A673 (cell line): ENCODE data around the gene SCN10A. TPM values are rescaled to one million over a fixed set of nuclear protein-coding genes. Genes with fewer than 3 reads are reported as not detected.

Source experiments
- BruUV-seq: library from RNA; stranded (reverse); fragments of 400-500 nt; replicated peaks from 2 replicates; lab custom pipeline; 2021; lab: Mats Ljungman, UMichigan
- CTCF ChIA-PET: fragments of 300-600 bp; sonication (Branson Sonifier 250); formaldehyde crosslinking; loops from one replicate; lab custom pipeline; 2022; ENCODE audit warnings: antibody characterized with exemption; lab: Charles Lee
- POLR2A ChIA-PET: fragments of 300-600 bp; sonication (Branson Sonifier 250); formaldehyde crosslinking; loops from one replicate; lab custom pipeline; 2022; ENCODE audit warnings: antibody characterized with exemption; ENCODE audit not compliant: low non-redundant PET; lab: Charles Lee
- DNase-seq: peaks from one replicate; pipeline ENCODE4 v3.0.0-alpha.2; 2015; ENCODE audit warnings: low spot score
- H3K27ac ChIP-seq: fragments of 200-600 bp; sonication (generic); 2 replicates; pipeline ENCODE4 v1.5.1; 2016; ENCODE audit warnings: mixed run types, low read depth, mild to moderate bottlenecking, mixed read lengths, antibody characterized with exemption, low read length; ENCODE audit not compliant: poor library complexity, severe bottlenecking
- H3K27me3 ChIP-seq: fragments of 200-600 bp; sonication (generic); replicated peaks from 2 replicates; pipeline ENCODE4 v1.6.1; 2017; ENCODE audit warnings: mixed run types, low read depth, mild to moderate bottlenecking, mixed read lengths, antibody characterized with exemption, low read length; ENCODE audit not compliant: insufficient read depth, poor library complexity
- H3K36me3 ChIP-seq: fragments of 200-600 bp; sonication (generic); 2 replicates; pipeline ENCODE4 v1.6.1; 2016; ENCODE audit warnings: mixed run types, mild to moderate bottlenecking, mixed read lengths, antibody characterized with exemption, low read length; ENCODE audit not compliant: insufficient read depth, poor library complexity, severe bottlenecking
- H3K4me1 ChIP-seq: fragments of 200-600 bp; sonication (generic); 2 replicates; pipeline ENCODE4 v1.6.1; 2017; ENCODE audit warnings: mixed run types, mild to moderate bottlenecking, mixed read lengths, antibody characterized with exemption, low read length; ENCODE audit not compliant: insufficient read depth, poor library complexity, severe bottlenecking
- H3K4me3 ChIP-seq: fragments of 200-600 bp; sonication (generic); 2 replicates; pipeline ENCODE4 v1.5.1; 2016; ENCODE audit warnings: low read depth, mixed run types, mild to moderate bottlenecking, mixed read lengths, low read length; ENCODE audit not compliant: poor library complexity, severe bottlenecking
- H3K9me3 ChIP-seq: fragments of 200-600 bp; sonication (generic); 2 replicates; pipeline ENCODE4 v1.6.1; 2016; ENCODE audit warnings: mixed run types, low read depth, mild to moderate bottlenecking, mixed read lengths, antibody characterized with exemption, low read length; ENCODE audit not compliant: poor library complexity, severe bottlenecking
- CTCF ChIP-seq: fragments of 300-800, 200-600 bp; sonication (generic); conservative IDR thresholded peaks from 2 replicates; pipeline ENCODE4 v1.5.1; 2017; ENCODE audit warnings: low read depth, mild to moderate bottlenecking, antibody characterized with exemption, low read length, moderate library complexity, mixed read lengths
- EZH2 ChIP-seq: fragments of 200-600 bp; sonication (generic); IDR thresholded peaks from 2 replicates; pipeline ENCODE4 v1.6.1; 2017; ENCODE audit warnings: borderline replicate concordance, low read depth, mild to moderate bottlenecking, mixed read lengths, antibody characterized with exemption, low read length; ENCODE audit not compliant: poor library complexity, severe bottlenecking
- intact Hi-C: fragments of 100-400 bp; cut with micrococcal nuclease; formaldehyde crosslinking; loops from one replicate; pipeline ENCODE4 v1.10.0; 2022; ENCODE audit not compliant: unreplicated experiment
- total RNA-seq: library from RNA; stranded (reverse); gene quantifications from 2 replicates; pipeline ENCODE4 v1.2.3, GENCODE V29; 2021

The SCN10A gene
- total RNA-seq, 1 experiment from 2014 or later, result not detected

- no TSS peak for BruUV-seq
Measured at GRCh38 chr3:38823722-38824121, 7.7 kb upstream of the SCN10A start.

GRCh38 chr3:38823186-38823585 is 7.2 kb upstream of the SCN10A start:
- ChIA-PET POLR2A (no interaction called here), CTCF (no interaction called here)
- no peak overlapping the region for H3K4me3 ChIP-seq
- BruUV-seq, result no TSS peak
- intact Hi-C loops, result no loop called here
- H3K36me3 ChIP-seq, result no peaks in the 10 kb centered on the region
- H3K27me3 ChIP-seq, result no peaks in the 10 kb centered on the region
- no peak for DNase-seq
- no peak overlapping the region for H3K27ac ChIP-seq
- H3K9me3 ChIP-seq, result no peaks in the 10 kb centered on the region
- no peak for TF ChIP-seq EZH2
- no peak for TF ChIP-seq CTCF
- no peaks in the 10 kb centered on the region for H3K4me1 ChIP-seq

More at GRCh38 chr3:38823722-38824121, 7.7 kb upstream of the SCN10A start:
- no peak for DNase-seq
- H3K4me1 ChIP-seq, result no peaks in the 10 kb centered on the region
- ChIA-PET POLR2A (no interaction called here), CTCF (no interaction called here)
- no peaks in the 10 kb centered on the region for H3K36me3 ChIP-seq
- H3K9me3 ChIP-seq, result no peaks in the 10 kb centered on the region
- H3K27ac ChIP-seq, result no peak overlapping the region
- H3K4me3 ChIP-seq, result no peak overlapping the region
- TF ChIP-seq CTCF (no peak), EZH2 (no peak)
- intact Hi-C loops, result no loop called here
- no peaks in the 10 kb centered on the region for H3K27me3 ChIP-seq

- intact Hi-C loops, result no loop called here
- no peak overlapping the region for H3K4me3 ChIP-seq
- H3K4me1 ChIP-seq, result no peaks in the 10 kb centered on the region
- H3K27ac ChIP-seq, result no peak overlapping the region
- H3K9me3 ChIP-seq, result no peaks in the 10 kb centered on the region
- H3K36me3 ChIP-seq, result no peaks in the 10 kb centered on the region
- TF ChIP-seq EZH2 (no peak), CTCF (no peak)
- DNase-seq, result no peak
- H3K27me3 ChIP-seq, result peaks cover 7% of the 10 kb centered on the region
- ChIA-PET CTCF (no interaction called here), POLR2A (no interaction called here)
- BruUV-seq, result no TSS peak
Measured at GRCh38 chr3:38811822-38812221, 4.2 kb downstream of the SCN10A start.
